K562 (cell line): ENCODE measurements around the gene LAMB3. TPM values are rescaled to one million over a fixed set of nuclear protein-coding genes. Genes with fewer than 3 reads are reported as not detected.

Experiments
- CREB3L1 ChIP-seq: fragments of 450-650 bp; IDR thresholded peaks from 2 replicates; pipeline ENCODE4 v1.6.1; 2014; ENCODE audit warnings: low read depth, mild to moderate bottlenecking, moderate library complexity, borderline replicate concordance
- EP300 ChIP-seq: IDR thresholded peaks from 2 replicates; pipeline ENCODE4 v1.6.1; 2012; ENCODE audit warnings: low read length, improper control_type of control experiment
- GABPA ChIP-seq: fragments of 200-800 bp; sonication (Bioruptor generic); conservative IDR thresholded peaks from 2 replicates; pipeline ENCODE4 v1.6.1; 2016; ENCODE audit warnings: low read depth, missing genetic modification characterization, missing compliant biosample characterization
- GTF2E2 ChIP-seq: fragments of 200-800 bp; sonication (Bioruptor generic); IDR thresholded peaks from 2 replicates; pipeline ENCODE4 v1.6.1; 2016; ENCODE audit warnings: missing genetic modification characterization, missing compliant biosample characterization
- MAX ChIP-seq: sonication (generic); formaldehyde crosslinking; IDR thresholded peaks from 2 replicates; pipeline ENCODE4 v1.9.0; 2022; ENCODE audit warnings: mild to moderate bottlenecking, missing genetic modification reagents
- NFRKB ChIP-seq: fragments of 450-650 bp; IDR thresholded peaks from 2 replicates; pipeline ENCODE4 v1.6.1; 2016; ENCODE audit warnings: low read depth
- PHF8 ChIP-seq: fragments of 200-600 bp; sonication (generic); IDR thresholded peaks from 2 replicates; pipeline ENCODE4 v1.6.1; 2012; ENCODE audit warnings: mixed run types, mild to moderate bottlenecking, inconsistent platforms, low read length, moderate library complexity, borderline replicate concordance
- SMAD4 ChIP-seq: fragments of 250-450 bp; sonication (Bioruptor Pico); conservative IDR thresholded peaks from 2 replicates; pipeline ENCODE4 v1.8.0; 2021; ENCODE audit warnings: inconsistent platforms, mild to moderate bottlenecking, moderate library complexity
- SRSF7 ChIP-seq: fragments of 200-400 bp; formaldehyde crosslinking; optimal IDR thresholded peaks from 2 replicates; pipeline ENCODE3; 2017; ENCODE audit warnings: mild to moderate bottlenecking, low read depth, low read length
- TAF7 ChIP-seq: fragments of 450-650 bp; IDR thresholded peaks from 2 replicates; pipeline ENCODE4 v1.6.1; 2016; ENCODE audit warnings: missing genetic modification characterization, missing compliant biosample characterization
- TEAD4 ChIP-seq, 2 experiments: sonication (generic) in 1 of 2; formaldehyde crosslinking in 1 of 2; IDR thresholded peaks; 2 replicates each; pipeline versions ENCODE4 v1.6.1 to v1.8.0; 2012 to 2022; ENCODE audit warnings: borderline replicate concordance in 1 of 2, inconsistent platforms in 1 of 2, low read length in 1 of 2, mild to moderate bottlenecking in 1 of 2, missing genetic modification reagents in 1 of 2
- TFAP4 ChIP-seq: sonication (generic); formaldehyde crosslinking; IDR thresholded peaks from 2 replicates; pipeline ENCODE4 v1.8.0; 2022; ENCODE audit warnings: missing genetic modification reagents, mild to moderate bottlenecking, moderate library complexity, borderline replicate concordance
- TGIF2 ChIP-seq: sonication (generic); formaldehyde crosslinking; IDR thresholded peaks from 2 replicates; pipeline ENCODE4 v1.8.1; 2022; ENCODE audit warnings: mild to moderate bottlenecking, missing genetic modification reagents, moderate library complexity
- ZBTB12 ChIP-seq: fragments of 250-450 bp; sonication (Bioruptor Pico); IDR thresholded peaks from 2 replicates; pipeline ENCODE4 v1.4.0; 2020
- ZBTB9 ChIP-seq: fragments of 450-650 bp; formaldehyde crosslinking; IDR thresholded peaks from 2 replicates; pipeline ENCODE4 v1.4.0; 2020; ENCODE audit warnings: mild to moderate bottlenecking, moderate library complexity
- ZFP36 ChIP-seq: fragments of 150-350 bp; IDR thresholded peaks from 2 replicates; pipeline ENCODE4 v1.6.1; 2018; ENCODE audit warnings: low read length, low read depth; ENCODE audit not compliant: partially characterized antibody
- ZNF592 ChIP-seq: fragments of 450-650 bp; IDR thresholded peaks from 2 replicates; pipeline ENCODE4 v1.6.1; 2017; ENCODE audit warnings: antibody characterized with exemption, mild to moderate bottlenecking
- polyA plus RNA-seq, 8 experiments: library from polyadenylated mRNA; depleted of rRNA in 4 of 8; stranded (reverse) in 5 of 8; unstranded in 3 of 8; fragments of >200 nt; fragmentation: Nextera tagmentation in 2 of 8; fragmentation: Illumina TruSeq in 1 of 8; extraction: Ambion mirVana in 2 of 8; extraction: Trizol in 1 of 8; gene quantifications; 2 replicates each; pipeline versions ENCODE4 v1.2.1 to v1.2.3, GENCODE V29; 2011 to 2014; ENCODE audit warnings: inconsistent platforms in 1 of 8, missing spikeins in 1 of 8
- total RNA-seq, 7 experiments: library from RNA; depleted of rRNA in 6 of 7; stranded (reverse); fragments of >200 nt in 6 of 7; fragmentation: Illumina TruSeq in 2 of 7; extraction: Trizol in 2 of 7; gene quantifications; 2 replicates each; pipeline versions ENCODE4 v1.2.1 to v1.2.3, GENCODE V29; 2011 to 2021; ENCODE audit warnings: low replicate concordance in 1 of 7

The LAMB3 gene
- total and polyA plus RNA-seq, 9 of the 15 experiments (the other 6 are each of a cell fraction or from before 2014, with no cell fraction given) = 0.08 to 1.3 (median 0.91) TPM

- TF ChIP-seq TGIF2 (CRISPR knock-in tag) = peak; percentile 64; the same call in 1 of the 2 replicates
- peak; percentile 42; the same call in 1 of the 2 replicates for TF ChIP-seq TAF7
- TF ChIP-seq ZNF592 = peak; percentile 48; the same call in 1 of the 2 replicates
- TF ChIP-seq SRSF7 = no peak
- TF ChIP-seq ZFP36 = peak; percentile 27
- TF ChIP-seq MAX (CRISPR knock-in tag) = peak; percentile 93
- no peak for TF ChIP-seq ZBTB9
- peak; percentile 53; the same call in 1 of the 2 replicates for TF ChIP-seq CREB3L1
- TF ChIP-seq TEAD4 (IDR thresholded peaks at IDR 0.05; ENCODE audit: low read length) = no peak
- TF ChIP-seq TEAD4 (CRISPR knock-in tag; IDR thresholded peaks at IDR 0.05; ENCODE audit: borderline replicate concordance) = peak; percentile 57; the same call in 1 of the 2 replicates
- 0 out of 2 replicates have a peak, but pooled peaks have one; percentile 45 for TF ChIP-seq GTF2E2 (tag)
- TF ChIP-seq PHF8 = peak; percentile 18; the same call in 1 of the 2 replicates
- peak; percentile 35; the same call in 1 of the 2 replicates for TF ChIP-seq GABPA (tag)
- peak; percentile 89 for TF ChIP-seq TFAP4 (CRISPR knock-in tag)
- TF ChIP-seq ZBTB12 (CRISPR knock-in tag) = no peak
- peak; percentile 72 for TF ChIP-seq EP300
- TF ChIP-seq SMAD4 (CRISPR knock-in tag) = peak; percentile 90
- TF ChIP-seq NFRKB = peak; percentile 6; the same call in 1 of the 2 replicates
Measured at GRCh38 chr1:209674957-209675564, 22.8 kb upstream of the LAMB3 start, which contains the start of gene G0S2 (continued).
